RWPE1 (cell line): ENCODE data around the gene MED4.

Source experiments
- CTCF ChIA-PET: fragments of 350-600 bp; sonication (Branson Sonifier 250); formaldehyde crosslinking; extraction: SDS; loops from one replicate; lab custom pipeline; 2021; lab: Yijun Ruan, JAX
- POLR2A ChIA-PET: fragments of 400-600 bp; formaldehyde crosslinking; extraction: SDS; loops from one replicate; lab custom pipeline; 2020; ENCODE audit warnings: antibody characterized with exemption; ENCODE audit not compliant: low non-redundant PET; lab: Yijun Ruan, JAX
- DNase-seq: peaks from one replicate; pipeline ENCODE4 v3.0.0; 2012; ENCODE audit warnings: low spot score
- H3K27ac ChIP-seq: fragments of 450-650 bp; 2 replicates; pipeline ENCODE4 v1.5.1; 2017
- CTCF ChIP-seq: fragments of 450-650 bp; conservative IDR thresholded peaks from 2 replicates; pipeline ENCODE4 v1.5.1; 2017; ENCODE audit warnings: low read depth, mild to moderate bottlenecking

The MED4 gene

DNA sequence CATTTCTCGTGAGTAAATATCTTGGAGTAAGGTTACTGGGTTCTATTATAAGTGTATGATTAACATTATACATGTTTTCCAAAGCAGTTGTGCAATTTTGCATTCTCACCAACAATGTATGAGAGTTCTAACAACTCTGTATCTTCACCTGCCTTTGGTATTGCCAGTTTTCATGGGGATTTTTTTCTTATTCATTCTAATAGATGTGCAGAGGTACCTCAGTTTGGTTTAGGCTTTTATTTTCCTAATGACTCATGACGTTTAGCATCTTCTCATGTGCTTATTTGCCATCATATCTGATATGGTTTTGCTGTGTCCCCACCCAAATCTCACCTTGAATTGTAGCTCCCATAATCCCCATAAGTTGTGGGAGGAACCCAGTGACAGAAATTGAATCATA is 65.0 kb downstream of the MED4 start:
- no peak overlapping the region for H3K27ac ChIP-seq
- no peak for DNase-seq
- no peak for TF ChIP-seq CTCF
- CTCF ChIA-PET, result no interaction called here
- POLR2A ChIA-PET, result no interaction called here

DNA sequence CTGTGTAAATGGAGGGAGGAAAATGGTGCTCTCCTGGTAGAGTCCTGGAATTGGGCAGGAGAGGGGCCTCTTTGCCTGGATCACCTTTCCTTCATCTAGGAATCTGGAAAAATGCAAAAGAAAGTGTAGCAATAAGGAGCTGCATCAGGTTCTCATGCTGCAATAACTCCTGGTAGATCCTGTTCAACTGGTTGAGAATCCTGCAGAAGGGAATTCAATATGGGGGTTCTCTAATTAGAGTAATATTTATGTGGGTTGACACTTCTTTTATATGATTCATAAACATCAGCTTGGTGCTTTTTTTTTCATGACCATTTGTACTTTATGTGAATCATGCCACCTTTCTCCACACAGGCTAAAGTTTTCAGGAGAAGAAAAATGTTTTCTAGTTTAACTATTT is 66.8 kb downstream of the MED4 start:
- TF ChIP-seq CTCF, result no peak
- H3K27ac ChIP-seq, result no peak overlapping the region
- ChIA-PET CTCF (interaction anchor here (1.1 kb wide), 1 partner anchor 9 kb away, joined by 3 read pairs; the partner anchor contains the start of gene NUDT15), POLR2A (interaction anchor here (0.7 kb wide), 1 partner anchor 27 kb away, joined by 3 read pairs; the partner anchor contains the start of gene SUCLA2)
- peak; percentile 23 for DNase-seq
